ELF-1 (cell line): ENCODE data around the gene TRIM59.
"Not testable (repeated sequence)": the region's sequence is repeated elsewhere in the genome, so short reads cannot be mapped to it uniquely, and the experiment has no call there.

ENCODE experiments used
- DNase-seq: peaks from one replicate; pipeline ENCODE4 v3.0.0-alpha.2; 2016; ENCODE audit warnings: low read depth, low spot score

TRIM59 gene

DNA sequence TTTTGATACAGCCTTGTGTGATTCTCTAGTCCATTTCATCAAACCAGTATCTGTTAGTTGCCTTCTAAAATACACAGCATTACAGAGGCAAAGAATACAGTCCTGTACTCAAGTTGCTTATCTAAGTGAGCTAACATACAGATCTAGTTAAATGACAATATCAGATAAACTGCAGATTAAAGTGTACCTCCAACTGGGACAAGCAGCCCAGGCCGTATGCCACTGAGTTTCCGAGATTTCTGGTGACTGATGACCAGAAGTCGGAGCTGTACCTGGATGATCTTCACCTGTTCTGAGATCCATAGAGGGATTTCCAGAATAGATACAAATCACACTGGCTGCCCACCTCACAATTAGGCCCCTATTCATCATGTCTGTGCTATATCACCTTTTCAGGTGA is 6.3 kb upstream of the TRIM59 start:
- no peak for DNase-seq

DNA sequence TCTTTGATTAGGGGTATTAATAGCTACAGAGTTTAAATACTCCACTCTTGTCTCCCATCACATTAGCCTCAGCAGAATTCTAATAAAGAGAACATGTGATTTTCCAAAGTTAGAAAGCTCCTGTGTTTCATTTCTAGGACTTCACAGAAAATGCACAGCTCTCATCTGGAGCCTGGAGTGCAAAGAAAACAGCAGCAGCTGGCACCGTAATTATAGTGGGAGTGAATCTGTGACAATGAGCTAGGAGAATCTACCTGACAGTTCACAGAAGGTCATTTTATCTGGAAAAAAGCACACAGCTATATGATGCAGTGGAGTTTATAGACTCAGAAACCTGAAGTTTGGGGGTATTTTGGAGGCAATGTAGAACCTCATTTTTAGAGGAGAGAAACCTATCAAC is 5.4 kb upstream of the TRIM59 start:
- no peak for DNase-seq

GRCh38 chr3:160452251-160452650 is 2.7 kb upstream of the TRIM59 start:
- DNase-seq = not testable (repeated sequence)

GRCh38 chr3:160451602-160452001 is 2.0 kb upstream of the TRIM59 start:
- DNase-seq = no peak

DNA sequence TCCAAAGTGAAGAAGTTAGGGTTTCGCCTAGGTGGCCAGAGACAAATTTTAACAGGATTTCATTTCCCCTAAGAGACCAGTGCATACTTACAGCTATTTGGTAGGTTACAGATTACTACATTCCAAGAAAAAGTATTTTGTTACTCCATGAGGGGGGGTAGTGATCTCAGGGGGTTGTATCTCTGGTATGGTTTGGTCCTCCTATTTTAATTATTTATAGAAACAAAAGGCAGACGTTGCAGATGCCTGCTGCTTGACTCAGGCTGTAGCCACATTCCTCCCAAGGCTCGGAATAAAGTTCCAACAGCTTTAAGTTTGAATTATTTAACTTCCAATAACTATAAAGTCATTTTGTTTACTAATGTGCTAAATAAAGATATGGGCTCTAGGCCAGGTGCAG is 1.3 kb upstream of the TRIM59 start:
- no peak for DNase-seq

DNA sequence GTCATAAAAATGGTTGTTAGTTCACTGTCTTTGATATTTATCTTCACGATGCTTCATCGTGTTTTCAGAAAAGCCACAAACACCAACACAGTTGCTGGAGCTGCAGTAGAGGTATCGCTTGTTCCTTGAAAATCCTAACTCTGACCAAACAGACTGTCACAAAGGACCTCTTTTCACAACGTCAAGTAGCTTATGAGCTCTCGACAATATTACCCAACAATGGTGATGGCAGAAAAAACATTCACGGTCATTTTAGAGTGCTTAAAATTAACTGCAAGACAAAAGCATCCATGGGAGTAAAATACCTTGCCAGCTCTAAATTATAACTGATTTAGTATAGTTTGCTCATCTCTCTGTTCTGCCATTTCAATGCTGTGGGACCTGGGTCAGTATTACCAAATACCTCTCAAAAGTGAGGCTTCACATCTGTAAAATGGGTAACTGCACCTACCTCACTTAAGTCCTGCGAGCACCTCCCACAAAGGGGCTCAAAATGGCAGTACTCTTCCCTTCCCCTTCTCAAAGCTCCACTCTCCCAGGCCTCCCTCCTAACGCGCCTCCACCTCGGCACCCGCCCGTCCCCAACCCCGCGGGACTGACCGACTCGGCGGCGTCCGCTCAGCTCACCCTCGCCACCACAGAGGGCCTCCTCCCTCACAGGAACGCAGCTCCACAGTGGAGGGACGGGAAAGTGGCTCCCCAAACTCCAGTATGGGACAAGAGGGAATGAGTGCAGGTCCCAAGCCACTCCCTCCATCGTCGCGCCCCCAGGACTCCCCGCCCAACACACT is 546 bp downstream of the TRIM59 start:
- DNase-seq = no peak

DNA sequence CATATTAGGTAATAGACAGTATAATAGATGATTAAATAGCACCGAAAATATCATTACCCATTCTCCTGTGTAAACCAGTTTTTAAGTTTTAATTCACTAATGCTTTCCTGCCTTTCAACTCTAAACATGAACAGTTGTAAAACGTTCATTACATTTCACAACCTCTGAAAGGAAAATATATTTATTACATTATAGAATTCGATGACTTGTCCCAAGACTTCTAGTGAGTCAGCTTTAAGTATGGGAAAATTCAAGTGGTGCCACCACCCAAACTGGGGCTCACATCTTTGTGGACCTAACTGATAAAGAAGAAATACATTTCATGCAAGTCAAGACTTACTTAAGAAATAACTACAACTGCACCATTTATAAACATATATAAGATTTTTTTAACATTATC is 2.0 kb downstream of the TRIM59 start:
- DNase-seq = no peak

DNA sequence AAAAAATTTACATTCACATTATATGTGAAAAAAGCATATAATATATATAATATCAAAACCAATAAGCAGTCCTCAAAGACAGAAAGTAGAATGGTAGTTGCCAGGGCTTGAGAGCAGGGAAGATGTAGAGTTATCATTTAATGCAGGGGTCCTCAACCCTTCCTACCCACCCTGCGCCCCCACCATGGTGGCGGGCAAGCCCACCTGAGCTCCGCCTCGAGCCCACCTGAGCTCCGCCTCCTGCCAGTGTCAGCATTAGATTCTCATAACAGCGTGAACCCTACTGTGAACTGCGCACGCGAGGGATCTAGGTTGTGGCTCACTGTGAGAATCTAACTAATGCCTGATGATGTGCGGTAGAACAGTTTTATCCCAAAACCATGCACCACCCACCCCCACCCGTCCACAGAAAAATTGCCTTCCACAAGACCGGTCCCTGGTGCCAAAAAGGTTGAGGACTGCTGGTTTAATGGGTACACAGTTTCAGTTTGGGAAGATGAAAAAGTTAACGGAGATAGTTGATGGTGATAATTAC is 3.0 kb downstream of the TRIM59 start:
- no peak for DNase-seq

- no peak for DNase-seq
Observed at GRCh38 chr3:160445854-160446253, 3.7 kb downstream of the TRIM59 start.

- no peak for DNase-seq
Observed at GRCh38 chr3:160444411-160444810, 5.2 kb downstream of the TRIM59 start.

DNA sequence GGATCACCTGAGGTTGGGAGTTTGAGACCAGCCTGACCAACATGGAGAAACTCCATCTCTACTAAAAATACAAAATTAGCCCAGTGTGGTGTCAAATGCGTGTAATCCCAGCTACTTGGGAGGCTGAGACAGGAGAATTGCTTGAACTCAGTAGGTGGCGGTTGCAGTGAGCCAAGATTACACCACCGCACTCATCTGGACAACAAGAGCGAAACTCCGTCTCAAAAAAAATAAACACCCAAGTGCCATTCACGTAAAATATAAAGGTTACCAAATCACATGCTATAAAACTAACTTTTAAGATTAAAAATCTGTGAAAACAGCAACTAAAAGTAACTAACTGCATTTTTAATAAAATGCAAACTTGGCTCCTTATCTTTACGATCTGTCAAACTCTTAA is 8.9 kb downstream of the TRIM59 start:
- DNase-seq = no peak

DNA sequence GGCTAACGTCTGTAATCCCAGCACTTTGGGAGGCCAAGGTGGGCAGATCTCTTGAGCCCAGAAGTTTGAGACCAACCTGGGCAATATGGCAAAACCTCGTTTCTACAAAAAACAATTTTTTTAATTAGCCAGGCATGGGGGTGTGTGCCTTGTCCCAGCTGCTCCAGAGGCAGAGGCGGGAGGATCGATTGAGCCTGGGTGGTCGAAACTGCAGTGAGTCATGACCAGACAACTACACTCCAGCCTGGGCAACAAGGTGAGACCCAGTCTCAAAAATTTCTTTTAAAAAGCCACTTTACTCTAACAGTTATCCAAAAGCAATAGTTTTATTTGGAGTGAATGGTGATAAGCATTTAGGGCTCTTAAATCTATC is 12.5 kb downstream of the TRIM59 start:
- peak; percentile 44 for DNase-seq

- DNase-seq = no peak
Observed at GRCh38 chr3:160435747-160436146, 13.8 kb downstream of the TRIM59 start.

DNA sequence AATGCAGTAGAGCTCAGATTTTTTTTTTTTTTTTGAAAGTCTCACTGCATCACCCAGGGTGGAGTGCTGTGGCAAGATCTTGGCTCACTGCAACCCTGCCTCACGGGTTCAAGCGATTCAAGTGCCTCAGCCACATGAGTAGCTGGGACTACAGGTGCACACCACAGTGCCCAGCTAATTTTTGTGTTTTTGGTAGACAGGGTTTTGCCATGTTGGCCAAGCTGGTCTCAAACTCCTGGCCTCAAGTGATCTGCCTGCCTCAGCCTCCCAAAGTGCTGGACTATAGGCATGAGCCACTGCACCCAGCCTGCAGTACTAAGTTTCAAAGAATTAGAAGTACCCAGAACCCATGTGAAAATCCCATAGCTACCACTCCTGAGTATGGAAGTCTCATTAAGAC is 14.5 kb downstream of the TRIM59 start:
- DNase-seq = no peak

DNA sequence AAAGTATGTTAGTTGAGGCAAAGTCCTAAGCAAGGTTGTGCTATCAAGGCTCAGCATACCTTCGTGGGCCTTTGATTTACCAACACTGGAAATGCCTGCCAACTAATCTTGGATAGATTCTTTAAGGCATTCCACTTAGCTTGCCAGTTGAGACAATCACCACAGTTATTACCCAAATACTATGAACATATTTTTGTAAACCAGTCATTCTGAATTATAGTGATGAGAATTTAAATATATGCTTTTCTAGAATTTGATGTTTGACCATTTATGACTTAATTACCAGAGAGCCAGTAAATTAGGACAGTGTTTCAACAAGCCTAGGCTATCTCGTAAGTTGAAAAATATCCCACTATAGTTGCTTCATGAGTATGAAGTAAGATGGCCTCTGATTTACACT is 15.5 kb downstream of the TRIM59 start:
- DNase-seq = no peak

DNA sequence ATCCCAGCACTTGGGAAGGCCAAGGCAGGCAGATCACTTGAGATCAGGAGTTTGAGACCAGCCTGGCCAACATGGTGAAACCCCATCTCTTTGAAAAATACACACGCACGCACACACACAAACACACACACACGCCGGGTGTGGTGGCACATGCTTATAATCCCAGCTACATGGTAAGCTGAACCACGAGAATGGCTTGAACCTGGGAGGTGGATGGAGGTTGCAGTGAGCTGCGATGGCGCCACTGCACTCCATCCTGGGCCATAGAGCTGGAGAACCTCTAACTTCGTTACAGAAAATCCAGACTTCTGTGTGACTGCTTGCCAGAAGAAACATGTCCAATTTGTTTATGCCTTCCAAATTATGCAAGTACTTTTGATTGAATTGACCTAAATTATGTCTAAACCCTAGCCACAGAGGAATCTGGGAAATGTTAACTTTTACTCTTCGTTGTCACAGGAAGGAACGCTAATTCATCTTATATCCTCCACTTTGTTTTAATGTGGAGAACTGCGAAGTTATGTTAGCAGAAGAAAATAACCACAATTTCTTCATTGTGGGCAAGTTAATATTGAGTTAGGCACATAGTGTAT is 21.7 kb downstream of the TRIM59 start:
- no peak for DNase-seq

DNA sequence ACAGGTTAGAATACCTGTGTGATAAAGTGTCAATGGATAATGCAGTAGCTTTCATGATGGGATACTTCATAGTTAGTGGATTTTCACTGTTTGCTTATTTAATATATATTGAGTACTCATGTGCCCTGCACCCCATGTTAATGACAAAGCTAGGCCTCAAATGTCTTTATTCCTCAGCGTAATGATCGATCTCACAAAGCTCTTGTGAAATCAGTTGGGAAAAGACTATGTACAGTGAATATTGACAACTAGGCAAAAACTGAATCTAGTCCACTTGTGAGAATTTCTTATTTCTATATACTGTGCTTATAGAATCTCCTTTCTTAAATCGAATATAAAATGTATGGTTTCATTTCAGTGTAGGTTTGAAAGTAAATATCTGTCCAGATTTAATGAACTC is 32.3 kb downstream of the TRIM59 start:
- no peak for DNase-seq

DNA sequence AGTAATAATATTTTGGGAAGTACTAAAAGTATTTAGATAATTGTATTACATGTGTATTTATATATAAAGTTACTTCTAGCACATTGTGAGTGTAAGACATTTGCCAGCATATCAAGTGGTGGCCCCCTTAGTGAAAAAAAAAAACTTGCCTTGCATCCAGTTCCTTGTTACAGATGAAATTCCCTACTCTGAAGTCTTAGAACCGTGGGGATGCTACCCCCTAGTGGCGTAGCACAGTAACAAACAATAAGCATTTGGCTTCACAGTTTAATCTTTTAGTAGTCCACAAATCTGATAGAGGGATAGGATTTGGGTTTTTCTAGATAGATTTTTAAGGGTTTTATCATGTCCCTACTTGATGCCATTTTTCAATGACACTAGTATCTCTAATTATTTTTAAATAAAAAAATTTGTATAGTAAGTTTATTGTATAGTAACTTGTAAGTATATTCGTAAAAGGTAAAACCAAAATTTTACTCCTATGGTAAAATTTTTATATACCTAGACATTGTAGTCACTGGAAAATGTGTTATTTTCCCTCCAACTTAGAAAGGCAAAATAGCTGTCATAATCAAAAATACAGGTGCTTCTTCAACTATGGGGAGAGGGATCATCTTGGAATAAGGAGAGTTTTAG is 35.9 kb downstream of the TRIM59 start:
- peak; percentile 15 for DNase-seq

GRCh38 chr3:160412477-160412876 is 37.1 kb downstream of the TRIM59 start:
- no peak for DNase-seq

- no peak for DNase-seq
Observed at GRCh38 chr3:160409812-160410610, 39.6 kb downstream of the TRIM59 start.

DNA sequence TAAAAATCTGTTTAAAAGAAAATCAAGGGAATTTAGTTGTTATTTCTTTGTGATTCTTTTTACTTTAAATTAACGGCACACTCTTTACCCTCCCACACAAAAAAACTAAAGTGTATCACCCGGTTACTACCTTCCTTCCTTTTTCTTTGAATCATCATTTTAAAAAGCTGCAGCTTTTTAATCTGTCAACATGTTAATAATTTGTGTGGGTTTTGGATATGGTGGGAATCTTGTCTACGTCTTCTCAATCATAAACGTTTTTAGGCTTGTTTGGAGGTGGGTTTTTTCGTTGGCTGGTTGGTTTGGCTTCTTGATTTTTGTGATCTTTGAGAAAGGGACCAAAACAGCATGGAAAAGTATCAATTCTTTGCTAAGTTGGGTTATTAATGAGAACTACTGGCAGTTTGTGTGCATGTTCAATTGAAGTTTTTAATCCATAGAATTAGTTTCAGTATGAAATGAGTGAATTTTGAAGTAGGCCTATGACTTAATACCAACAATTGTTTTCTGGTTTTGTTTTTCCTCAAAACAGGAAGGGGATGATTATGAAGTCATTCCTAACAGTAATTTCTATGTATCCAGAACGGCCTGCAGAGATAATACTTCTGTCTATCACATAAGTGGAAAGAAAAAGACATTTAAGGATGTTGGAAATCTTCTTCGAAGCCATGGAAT is 45.7 kb downstream of the TRIM59 start:
- no peak for DNase-seq
